ENCODE data around the gene RACGAP1. TPM values are rescaled to one million over a fixed set of nuclear protein-coding genes. Genes with fewer than 3 reads are reported as not detected.
A peak's percentile ranks its signal among the peaks of the same experiment; 100 is the strongest.

Gene RACGAP1
- total RNA-seq, 2 experiments from 2014 or later, result 113 to 117 TPM

GRCh38 chr12:50060120-50060468, 34.8 kb upstream of the RACGAP1 start:
- H3K4me1 Mint-ChIP-seq (ENCODE audit: low read depth), result peaks cover 43% of the 10 kb centered on the region
- peaks cover 11% of the 10 kb centered on the region for H3K27me3 Mint-ChIP-seq
- ATAC-seq (no peak), DNase-seq (no peak)
- peak overlapping the region; percentile 83 for H3K4me3 Mint-ChIP-seq
- H3K9me3 Mint-ChIP-seq, result no peaks in the 10 kb centered on the region
- no peak for TF ChIP-seq CTCF (IDR thresholded peaks at IDR 0.05)
- ChIA-PET CTCF (interaction anchor here (1.5 to 22.9 kb wide), 7 partner anchors 10 to 193 kb away, joined by 3 to 299 read pairs (median 13); partner anchors contain the start of gene COX14), POLR2A (interaction anchor here (0.9 to 2.5 kb wide), 4 partner anchors 34 to 95 kb away, joined by 3 to 7 read pairs (median 3); partner anchors contain the start of gene COX14)
- intact Hi-C loops (cut with micrococcal nuclease), result no loop called here
- H3K27ac Mint-ChIP-seq, result peak overlapping the region; percentile 88
- peaks cover 20% of the 10 kb centered on the region for H3K36me3 Mint-ChIP-seq (ENCODE audit: low read depth)

- TF ChIP-seq CTCF (IDR thresholded peaks at IDR 0.05), result no peak
- peak; percentile 79 for ATAC-seq
- Mint-ChIP-seq H3K9me3 (no peaks in the 10 kb centered on the region), H3K27me3 (peaks cover 11% of the 10 kb centered on the region), H3K27ac (peak overlapping the region; percentile 88), H3K36me3 (ENCODE audit: low read depth) (peaks cover 20% of the 10 kb centered on the region), H3K4me3 (peak overlapping the region; percentile 83), H3K4me1 (ENCODE audit: low read depth) (peaks cover 43% of the 10 kb centered on the region)
- intact Hi-C loops (cut with micrococcal nuclease), result loop anchor here (5.0 kb wide), 1 partner anchor 92 kb away; no protein-coding TSS in a partner anchor
- ChIA-PET CTCF (interaction anchor here (1.1 to 22.9 kb wide), 9 partner anchors 11 to 316 kb away, joined by 3 to 299 read pairs (median 7); partner anchors contain the start of gene COX14), POLR2A (interaction anchor here (0.9 to 2.5 kb wide), 7 partner anchors 25 to 318 kb away, joined by 3 to 7 read pairs (median 3); partner anchors contain the start of genes COX14, SMARCD1 and TMBIM6)
- DNase-seq, result peak; percentile 91
Measured at GRCh38 chr12:50059440-50060119, 34.3 kb upstream of the RACGAP1 start.

- Mint-ChIP-seq H3K36me3 (ENCODE audit: low read depth) (peaks cover 20% of the 10 kb centered on the region), H3K27me3 (peaks cover 11% of the 10 kb centered on the region), H3K27ac (peak overlapping the region; percentile 88), H3K4me3 (peak overlapping the region; percentile 83), H3K4me1 (ENCODE audit: low read depth) (peaks cover 43% of the 10 kb centered on the region), H3K9me3 (no peaks in the 10 kb centered on the region)
- ATAC-seq (peak; percentile 27), DNase-seq (peak; percentile 62)
- ChIA-PET POLR2A (interaction anchor here (0.9 to 2.5 kb wide), 8 partner anchors 9 to 317 kb away, joined by 3 to 7 read pairs (median 4); partner anchors contain the start of genes COX14, RACGAP1, SMARCD1 and TMBIM6), CTCF (interaction anchor here (1.1 to 22.9 kb wide), 9 partner anchors 12 to 316 kb away, joined by 3 to 299 read pairs (median 7); partner anchors contain the start of gene COX14)
- no peak for TF ChIP-seq CTCF (IDR thresholded peaks at IDR 0.05)
- intact Hi-C loops (cut with micrococcal nuclease), result loop anchor here (5.0 kb wide), 1 partner anchor 92 kb away; no protein-coding TSS in a partner anchor
Measured at GRCh38 chr12:50058743-50059312, 33.5 kb upstream of the RACGAP1 start.

- ATAC-seq (no peak), DNase-seq (peak; percentile 57)
- Mint-ChIP-seq H3K36me3 (ENCODE audit: low read depth) (peaks cover 20% of the 10 kb centered on the region), H3K4me3 (peak overlapping the region; percentile 83), H3K4me1 (ENCODE audit: low read depth) (peaks cover 43% of the 10 kb centered on the region), H3K27ac (peak overlapping the region; percentile 43), H3K27me3 (peaks cover 11% of the 10 kb centered on the region), H3K9me3 (no peaks in the 10 kb centered on the region)
- CTCF ChIA-PET, result interaction anchor here (0.9 to 22.9 kb wide), 8 partner anchors 12 to 315 kb away, joined by 3 to 299 read pairs (median 10); partner anchors contain the start of gene COX14
- intact Hi-C loops (cut with micrococcal nuclease), result loop anchor here (2.0 to 5.0 kb wide), 2 partner anchors 19 to 91 kb away; no protein-coding TSS in a partner anchor
- TF ChIP-seq CTCF (IDR thresholded peaks at IDR 0.05), result no peak
- POLR2A ChIA-PET, result interaction anchor here (0.9 to 2.5 kb wide), 7 partner anchors 8 to 216 kb away, joined by 3 to 7 read pairs (median 3); partner anchors contain the start of genes COX14, RACGAP1 and SMARCD1
Measured at GRCh38 chr12:50057896-50058670, 32.8 kb upstream of the RACGAP1 start.

All from activated CD8-positive, alpha-beta T cell treated with anti-CD3 and anti-CD28 coated beads for 36 hours (primary cell).